ENCODE measurements around the gene UBE2Z.

The UBE2Z gene

GRCh38 chr17:48961516-48962233 lies 53.5 kb downstream of the UBE2Z start:
- Histone ChIP-seq H3K4me3 (ENCODE audit: low read depth in 1 of 2, low read length in 2 of 2) (no peak overlapping the region), H3K27me3 (ENCODE audit: low read depth, low read length) (peaks cover 15% of the 10 kb centered on the region), H3K4me1 (ENCODE audit: control insufficient read depth in 1 of 2, insufficient read depth in 2 of 2, low read length in 2 of 2) (no peaks in the 10 kb centered on the region), H3K27ac (ENCODE audit: low read length) (no peak overlapping the region), H3K9me3 (ENCODE audit: control insufficient read depth in 1 of 2, low read length in 2 of 2) (no peaks in the 10 kb centered on the region), H3K36me3 (ENCODE audit: control insufficient read depth in 1 of 2, insufficient read depth in 2 of 2, low read length in 2 of 2) (no peaks in the 10 kb centered on the region)

GRCh38 chr17:48970224-48970623 lies 62.0 kb downstream of the UBE2Z start:
- H3K27me3 ChIP-seq (ENCODE audit: low read depth, low read length), result peaks cover 4% of the 10 kb centered on the region
- H3K27ac ChIP-seq (ENCODE audit: low read length), result no peak overlapping the region
- H3K36me3 ChIP-seq (ENCODE audit: control insufficient read depth in 1 of 2, insufficient read depth in 2 of 2, low read length in 2 of 2), result no peaks in the 10 kb centered on the region
- peaks cover 0 to 10% of the 10 kb centered on the region in 2 donors for H3K4me1 ChIP-seq (ENCODE audit: control insufficient read depth in 1 of 2, insufficient read depth in 2 of 2, low read length in 2 of 2)
- H3K9me3 ChIP-seq (ENCODE audit: control insufficient read depth in 1 of 2, low read length in 2 of 2), result no peaks in the 10 kb centered on the region
- H3K4me3 ChIP-seq (ENCODE audit: low read depth in 1 of 2, low read length in 2 of 2), result no peak overlapping the region

DNA sequence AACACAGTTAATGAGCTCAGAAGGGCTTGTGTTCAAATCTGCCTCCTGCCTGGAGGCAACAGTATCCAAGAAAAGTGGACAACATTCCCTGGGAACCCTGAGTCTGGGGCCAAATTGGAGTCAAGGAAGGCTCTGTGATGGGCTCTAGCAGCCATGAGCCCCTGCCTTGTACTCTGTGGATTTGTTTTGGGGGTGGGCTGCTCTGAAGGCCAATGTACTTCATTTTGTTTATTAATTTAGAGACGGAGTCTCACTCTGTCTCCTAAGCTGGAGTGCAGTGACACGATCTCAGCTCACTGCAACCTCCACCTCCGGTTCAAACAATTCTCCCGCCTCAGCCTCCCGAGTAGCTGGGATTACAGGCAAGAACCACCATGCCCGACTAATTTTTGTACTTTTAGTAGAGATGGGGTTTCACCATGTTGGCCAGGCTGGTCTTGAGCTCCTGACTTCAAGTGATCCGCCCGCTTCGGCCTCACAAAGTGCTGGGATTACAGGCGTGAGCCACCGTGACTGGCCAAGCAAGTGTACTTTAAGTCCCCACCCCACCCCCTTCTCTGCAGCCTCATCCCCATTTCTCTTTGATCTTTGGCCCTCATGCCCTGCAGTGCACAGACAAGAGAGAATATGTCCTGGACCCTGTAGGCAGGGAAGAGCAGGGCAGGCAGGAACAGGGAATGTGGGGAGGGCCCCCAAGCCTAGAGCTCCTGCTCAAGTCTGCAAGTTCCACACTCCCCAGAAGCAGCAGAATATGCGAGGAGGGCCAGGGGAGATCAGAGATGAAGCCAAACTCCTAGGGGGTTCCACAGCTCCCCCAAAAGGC lies 62.9 kb downstream of the UBE2Z start:
- Histone ChIP-seq H3K4me3 (ENCODE audit: low read depth in 1 of 2, low read length in 2 of 2) (no peak overlapping the region), H3K9me3 (ENCODE audit: control insufficient read depth in 1 of 2, low read length in 2 of 2) (no peaks in the 10 kb centered on the region), H3K36me3 (ENCODE audit: control insufficient read depth in 1 of 2, insufficient read depth in 2 of 2, low read length in 2 of 2) (no peaks in the 10 kb centered on the region), H3K27me3 (ENCODE audit: low read depth, low read length) (peaks cover 4% of the 10 kb centered on the region), H3K27ac (ENCODE audit: low read length) (no peak overlapping the region), H3K4me1 (ENCODE audit: control insufficient read depth in 1 of 2, insufficient read depth in 2 of 2, low read length in 2 of 2) (peaks cover 0 to 10% of the 10 kb centered on the region in 2 donors)

- H3K9me3 ChIP-seq (ENCODE audit: control insufficient read depth in 1 of 2, low read length in 2 of 2), result no peaks in the 10 kb centered on the region
- no peak overlapping the region for H3K27ac ChIP-seq (ENCODE audit: low read length)
- H3K4me1 ChIP-seq (ENCODE audit: control insufficient read depth in 1 of 2, insufficient read depth in 2 of 2, low read length in 2 of 2), result peaks cover 0 to 10% of the 10 kb centered on the region in 2 donors
- H3K36me3 ChIP-seq (ENCODE audit: control insufficient read depth in 1 of 2, insufficient read depth in 2 of 2, low read length in 2 of 2), result no peaks in the 10 kb centered on the region
- no peak overlapping the region for H3K4me3 ChIP-seq (ENCODE audit: low read depth in 1 of 2, low read length in 2 of 2)
- peaks cover 4% of the 10 kb centered on the region for H3K27me3 ChIP-seq (ENCODE audit: low read depth, low read length)
Observed at GRCh38 chr17:48972749-48973097, 64.5 kb downstream of the UBE2Z start.

- Histone ChIP-seq H3K4me1 (ENCODE audit: control insufficient read depth in 1 of 2, insufficient read depth in 2 of 2, low read length in 2 of 2) (peaks cover 0 to 10% of the 10 kb centered on the region in 2 donors), H3K27ac (ENCODE audit: low read length) (no peak overlapping the region), H3K9me3 (ENCODE audit: control insufficient read depth in 1 of 2, low read length in 2 of 2) (no peaks in the 10 kb centered on the region), H3K27me3 (ENCODE audit: low read depth, low read length) (peaks cover 4% of the 10 kb centered on the region), H3K4me3 (ENCODE audit: low read depth in 1 of 2, low read length in 2 of 2) (no peak overlapping the region), H3K36me3 (ENCODE audit: control insufficient read depth in 1 of 2, insufficient read depth in 2 of 2, low read length in 2 of 2) (no peaks in the 10 kb centered on the region)
Observed at GRCh38 chr17:48973806-48974205, 65.6 kb downstream of the UBE2Z start.

Data from muscle layer of duodenum (tissue), 2 donors.